ENCODE results near the gene PIK3C2A. TPM values are rescaled to one million over a fixed set of nuclear protein-coding genes. Genes with fewer than 3 reads are reported as not detected.

The PIK3C2A gene
- total RNA-seq: 96.0 and 106 TPM in 2 replicates
- long read RNA-seq, partial matches to known transcripts: 30 of 44 reads
- long read RNA-seq, other reads (novel, unspliced or antisense): 14 of 44 reads

- peaks cover 27% of the 10 kb centered on the region for H3K4me1 Mint-ChIP-seq (ENCODE audit: low read depth)
- peak within 1 kb of the TSS; percentile 100 for H3K4me3 Mint-ChIP-seq (ENCODE audit: low read depth)
- H3K27me3 Mint-ChIP-seq: no peaks in the 10 kb centered on the region
- TF ChIP-seq CTCF (IDR thresholded peaks at IDR 0.05; ENCODE audit: unreplicated experiment): no peak
- peak within 1 kb of the TSS; percentile 100 for H3K27ac Mint-ChIP-seq
- peaks cover 8% of the 10 kb centered on the region for H3K36me3 Mint-ChIP-seq (ENCODE audit: insufficient read depth)
- peak; percentile 94 for DNase-seq (ENCODE audit: low spot score, unreplicated experiment)
- H3K9me3 Mint-ChIP-seq (ENCODE audit: low read depth): peaks cover 1% of the 10 kb centered on the region
Measured at GRCh38 chr11:17207317-17208256, at the start of gene PIK3C2A. Gene PIK3C2A (minus strand): TSS chr11:17207986. CDS start chr11:17169741, 38,245 bp downstream.

GRCh38 chr11:17257196-17257595 lies 49.4 kb upstream of the PIK3C2A start:
- no peak for DNase-seq (ENCODE audit: low spot score, unreplicated experiment)
- H3K4me3 Mint-ChIP-seq (ENCODE audit: low read depth): no peak overlapping the region
- H3K4me1 Mint-ChIP-seq (ENCODE audit: low read depth): peaks cover 8% of the 10 kb centered on the region
- no peak overlapping the region for H3K27ac Mint-ChIP-seq
- no peaks in the 10 kb centered on the region for H3K9me3 Mint-ChIP-seq (ENCODE audit: low read depth)
- H3K36me3 Mint-ChIP-seq (ENCODE audit: insufficient read depth): no peaks in the 10 kb centered on the region
- no peaks in the 10 kb centered on the region for H3K27me3 Mint-ChIP-seq
- no peak for TF ChIP-seq CTCF (IDR thresholded peaks at IDR 0.05; ENCODE audit: unreplicated experiment)

GRCh38 chr11:17256512-17256911 lies 48.7 kb upstream of the PIK3C2A start:
- H3K9me3 Mint-ChIP-seq (ENCODE audit: low read depth): no peaks in the 10 kb centered on the region
- no peak for TF ChIP-seq CTCF (IDR thresholded peaks at IDR 0.05; ENCODE audit: unreplicated experiment)
- peaks cover 8% of the 10 kb centered on the region for H3K4me1 Mint-ChIP-seq (ENCODE audit: low read depth)
- DNase-seq (ENCODE audit: low spot score, unreplicated experiment): no peak
- H3K4me3 Mint-ChIP-seq (ENCODE audit: low read depth): no peak overlapping the region
- no peaks in the 10 kb centered on the region for H3K27me3 Mint-ChIP-seq
- H3K36me3 Mint-ChIP-seq (ENCODE audit: insufficient read depth): no peaks in the 10 kb centered on the region
- no peak overlapping the region for H3K27ac Mint-ChIP-seq

- Mint-ChIP-seq H3K4me3 (ENCODE audit: low read depth) (no peak overlapping the region), H3K27me3 (no peaks in the 10 kb centered on the region), H3K9me3 (ENCODE audit: low read depth) (no peaks in the 10 kb centered on the region), H3K36me3 (ENCODE audit: insufficient read depth) (no peaks in the 10 kb centered on the region), H3K27ac (no peak overlapping the region), H3K4me1 (ENCODE audit: low read depth) (peaks cover 4% of the 10 kb centered on the region)
- DNase-seq (ENCODE audit: low spot score, unreplicated experiment): no peak
- TF ChIP-seq CTCF (IDR thresholded peaks at IDR 0.05; ENCODE audit: unreplicated experiment): no peak
Measured at GRCh38 chr11:17252704-17253103, 44.9 kb upstream of the PIK3C2A start.

- no peaks in the 10 kb centered on the region for H3K27me3 Mint-ChIP-seq
- no peaks in the 10 kb centered on the region for H3K36me3 Mint-ChIP-seq (ENCODE audit: insufficient read depth)
- DNase-seq (ENCODE audit: low spot score, unreplicated experiment): no peak
- peaks cover 4% of the 10 kb centered on the region for H3K4me1 Mint-ChIP-seq (ENCODE audit: low read depth)
- no peak overlapping the region for H3K27ac Mint-ChIP-seq
- no peaks in the 10 kb centered on the region for H3K9me3 Mint-ChIP-seq (ENCODE audit: low read depth)
- no peak overlapping the region for H3K4me3 Mint-ChIP-seq (ENCODE audit: low read depth)
- no peak for TF ChIP-seq CTCF (IDR thresholded peaks at IDR 0.05; ENCODE audit: unreplicated experiment)
Measured at GRCh38 chr11:17250561-17251350, 43.0 kb upstream of the PIK3C2A start.

Measured in progenitor cell of endocrine pancreas (in vitro differentiated cells).